Right lobe of liver (tissue), 6 donors: Measurements from ENCODE around the gene MYH6. TPM values are rescaled to one million over a fixed set of nuclear protein-coding genes. Genes with fewer than 3 reads are reported as not detected.
A peak's percentile ranks its signal among the peaks of the same experiment; 100 is the strongest.
"Not testable (repeated sequence)": the region's sequence is repeated elsewhere in the genome, so short reads cannot be mapped to it uniquely, and the experiment has no call there.

Experiments used
- ATAC-seq, 4 donors: fragments of 200-7000 bp; cut with Tn5 transposase; one replicate each; pipeline ENCODE4 v1.9.1; 2020; ENCODE audit warnings: mild to moderate bottlenecking in 4 of 4, moderate library complexity in 4 of 4
- DNase-seq, 3 donors: peaks; one replicate each; pipeline ENCODE4 v3.0.0-alpha.2; 2020
- H3K27ac ChIP-seq, 3 donors: fragments of 200-600 bp; one replicate each; pipeline ENCODE4 v1.8.0; 2022
- H3K27me3 ChIP-seq, 2 donors: fragments of 200-600 bp; one replicate each; pipeline ENCODE4 v1.8.0; 2022
- H3K36me3 ChIP-seq, 4 donors: fragments of 200-600 bp; sonication (generic) in 1 of 4; one replicate each; pipeline versions ENCODE4 v1.5.1 to v1.8.0; 2017 to 2022; ENCODE audit warnings: control low read depth in 1 of 4
- H3K4me1 ChIP-seq, 4 donors: fragments of 200-600 bp; sonication (generic) in 1 of 4; one replicate each; pipeline versions ENCODE4 v1.5.1 to v1.8.0; 2017 to 2022; ENCODE audit warnings: control low read depth in 1 of 4
- H3K4me3 ChIP-seq, 3 donors: fragments of 200-600 bp; one replicate each; pipeline ENCODE4 v1.8.0; 2022
- H3K9me3 ChIP-seq, 4 donors: fragments of 200-600 bp; sonication (generic) in 1 of 4; one replicate each; pipeline versions ENCODE4 v1.5.1 to v1.8.0; 2017 to 2022; ENCODE audit warnings: control low read depth in 1 of 4
- CTCF ChIP-seq, 4 donors: fragments of 200-600 bp in 3 of 4; fragments of 450-650 bp in 1 of 4; IDR thresholded peaks; one replicate each; pipeline versions ENCODE4 v1.5.1 to v1.8.0; 2016 to 2022; ENCODE audit warnings: antibody characterized with exemption in 4 of 4, mild to moderate bottlenecking in 2 of 4
- POLR2A ChIP-seq: fragments of 450-650 bp; IDR thresholded peaks from one replicate; pipeline ENCODE4 v1.6.1; 2017; ENCODE audit warnings: antibody characterized with exemption, mild to moderate bottlenecking
- WGBS: methylation state at CpG from one replicate; pipeline ENCODE4 v1.1.6; 2018; ENCODE audit warnings: low coverage, low lambda C conversion rate; ENCODE audit not compliant: insufficient coverage; ENCODE audit errors: missing lambda C conversion rate; 5-methylcytosine and 5-hydroxymethylcytosine counted together
- intact Hi-C, 2 donors: fragments of 100-400 bp; cut with DNase I; formaldehyde crosslinking; loops; one replicate each; pipeline versions ENCODE4 v1.11.2 to v1.14.1; 2022
- total RNA-seq, 6 experiments: library from RNA; depleted of rRNA in 2 of 6; stranded (reverse); fragments of >200 nt in 2 of 6; fragmentation: NEBNext Ultra II Directional in 3 of 6; extraction: Animal tissue kit (Norgen Biotek cat#: 25700) in 3 of 6; gene quantifications; one replicate each; pipeline versions ENCODE4 v1.1.0 to v1.2.4, GENCODE V29; 2016 to 2023
- donor health status: DM: no; HTN: yes; CAD: no.
- donor health status: DM: no; HTN: no; CAD: no.
- donor health status: DM: no; HTN: no; CAD: no.
- donor health status: DM: no; HTN: yes; CAD: no.
- donor health status: DM: no; HTN: yes; CAD: no.

Gene MYH6
- total RNA-seq, 6 experiments from 2014 or later = 0.07 to 1.00 (median 0.13) TPM; not detected in 1

GRCh38 chr14:23430723-23431085, 22.6 kb upstream of the MYH6 start:
- ATAC-seq (no peak), DNase-seq (peak in 1 of 3 donors; percentile 27)
- no peaks in the 10 kb centered on the region for H3K36me3 ChIP-seq
- TF ChIP-seq CTCF (IDR thresholded peaks at IDR 0.05) = no peak
- TF ChIP-seq POLR2A = no peak
- no peaks in the 10 kb centered on the region for H3K27me3 ChIP-seq
- no peaks in the 10 kb centered on the region for H3K4me1 ChIP-seq
- intact Hi-C loops = no loop called here
- WGBS = 0% methylated on average over 1 of the region's 2 CpGs
- H3K27ac ChIP-seq = no peak overlapping the region
- no peaks in the 10 kb centered on the region for H3K9me3 ChIP-seq
- H3K4me3 ChIP-seq = no peak overlapping the region

- Histone ChIP-seq H3K4me1 (no peaks in the 10 kb centered on the region), H3K36me3 (no peaks in the 10 kb centered on the region), H3K27ac (no peak overlapping the region), H3K4me3 (no peak overlapping the region), H3K27me3 (no peaks in the 10 kb centered on the region), H3K9me3 (no peaks in the 10 kb centered on the region)
- ATAC-seq = no peak
- intact Hi-C loops = no loop called here
- WGBS = 57% methylated on average over 10 of the region's 10 CpGs
- TF ChIP-seq POLR2A (no peak), CTCF (IDR thresholded peaks at IDR 0.05) (no peak)
- peak in 1 of 3 donors; percentile 30 for DNase-seq
Measured at GRCh38 chr14:23430016-23430722, 22.1 kb upstream of the MYH6 start.

GRCh38 chr14:23428686-23429495, 20.8 kb upstream of the MYH6 start:
- H3K4me1 ChIP-seq = no peaks in the 10 kb centered on the region
- no peak overlapping the region for H3K4me3 ChIP-seq
- intact Hi-C loops = no loop called here
- DNase-seq (peak in 1 of 3 donors; percentile 13), ATAC-seq (no peak)
- no peaks in the 10 kb centered on the region for H3K27me3 ChIP-seq
- H3K27ac ChIP-seq = no peak overlapping the region
- no peaks in the 10 kb centered on the region for H3K36me3 ChIP-seq
- TF ChIP-seq CTCF (IDR thresholded peaks at IDR 0.05) (no peak), POLR2A (no peak)
- no peaks in the 10 kb centered on the region for H3K9me3 ChIP-seq
- WGBS = 96% methylated on average over 4 of the region's 13 CpGs

GRCh38 chr14:23425798-23426197, 17.7 kb upstream of the MYH6 start:
- ATAC-seq, H3K4me3 ChIP-seq, DNase-seq, H3K27me3 ChIP-seq, H3K9me3 ChIP-seq, intact Hi-C loops, H3K4me1 ChIP-seq, H3K36me3 ChIP-seq, H3K27ac ChIP-seq: not testable (repeated sequence)
- no CpG with 5 or more reads among the region's 6 CpGs for WGBS

GRCh38 chr14:23425169-23425568, 17.1 kb upstream of the MYH6 start:
- DNase-seq (no peak), ATAC-seq (no peak)
- Histone ChIP-seq H3K9me3 (no peaks in the 10 kb centered on the region), H3K27ac (no peak overlapping the region), H3K4me1 (no peaks in the 10 kb centered on the region), H3K4me3 (no peak overlapping the region), H3K36me3 (no peaks in the 10 kb centered on the region), H3K27me3 (no peaks in the 10 kb centered on the region)
- intact Hi-C loops = no loop called here
- 30% methylated on average over 6 of the region's 10 CpGs for WGBS
- no peak for TF ChIP-seq CTCF (IDR thresholded peaks at IDR 0.05)
- no peak for TF ChIP-seq POLR2A
